ENCODE data around the gene CD96.

- TF ChIP-seq CTCF (IDR thresholded peaks at IDR 0.05) (no peak), POLR2A (IDR thresholded peaks at IDR 0.05) (no peak)
Observed at GRCh38 chr3:111677007-111677392, 135.0 kb downstream of the CD96 start.

All from adrenal gland (tissue), 5 donors.